ENCODE measurements around the gene ERCC6L2. TPM values are rescaled to one million over a fixed set of nuclear protein-coding genes. Genes with fewer than 3 reads are reported as not detected.

Gene ERCC6L2
- polyA plus RNA-seq, 1 donor from 2014 or later = 72.6 TPM

DNA sequence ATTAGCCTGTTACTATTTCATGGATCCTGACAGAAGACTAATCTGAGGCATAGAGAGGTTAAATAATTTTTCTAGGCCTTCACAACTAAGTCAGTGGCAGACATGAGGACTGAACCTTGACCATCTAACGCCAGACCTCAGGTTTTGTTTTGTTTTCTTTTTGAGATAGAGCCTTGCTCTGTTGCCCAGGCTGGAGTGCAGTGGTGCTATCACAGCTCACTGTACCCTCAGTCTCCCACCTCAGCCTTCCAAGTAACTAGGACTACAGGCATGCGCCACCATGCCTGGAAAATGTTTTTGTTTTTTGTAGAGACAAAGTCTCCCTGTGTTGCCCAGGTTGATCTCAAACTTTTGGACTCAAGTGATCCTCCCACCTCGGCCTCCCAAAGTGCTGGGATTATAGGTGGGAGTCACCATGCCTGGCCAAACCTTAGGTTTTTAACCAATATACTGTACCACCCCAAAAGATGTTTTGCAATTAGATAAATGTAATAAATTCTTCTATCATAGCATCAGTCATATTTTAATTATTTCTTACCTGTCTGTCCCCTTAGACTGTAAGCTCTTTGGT lies 35.4 kb downstream of the ERCC6L2 start:
- Histone ChIP-seq H4K20me1 (ENCODE audit: insufficient read depth) (no peaks in the 10 kb centered on the region), H3K27me3 (ENCODE audit: insufficient read depth, low read depth, low read length) (no peaks in the 10 kb centered on the region), H3F3A (ENCODE audit: insufficient read depth, low read length, poor library complexity, severe bottlenecking) (no peaks in the 10 kb centered on the region), H3K27ac (ENCODE audit: low read length) (no peak overlapping the region), H3K9me2 (ENCODE audit: insufficient read depth, low read length) (no peaks in the 10 kb centered on the region), H3K9ac (ENCODE audit: low read length) (no peak overlapping the region), H2AFZ (ENCODE audit: low read depth, low read length) (no peak overlapping the region), H3K9me3 (ENCODE audit: low read length) (no peaks in the 10 kb centered on the region), H3K4me3 (ENCODE audit: low read length) (no peak overlapping the region), H3K36me3 (ENCODE audit: insufficient read depth, low read length) (no peaks in the 10 kb centered on the region), H3K79me2 (replicated peaks; ENCODE audit: insufficient read depth, low read length) (peaks cover 3% of the 10 kb centered on the region), H3K4me2 (ENCODE audit: low read length) (no peak overlapping the region)
- TF ChIP-seq EP300 (conservative IDR thresholded peaks at IDR 0.05; ENCODE audit: poor library complexity, severe bottlenecking) (no peak), MXI1 (conservative IDR thresholded peaks at IDR 0.05; ENCODE audit: poor library complexity, severe bottlenecking) (no peak), POLR2AphosphoS5 (IDR thresholded peaks at IDR 0.05) (no peak), EZH2 (IDR thresholded peaks at IDR 0.05; ENCODE audit: borderline replicate concordance, insufficient read depth, low read length, poor library complexity, severe bottlenecking) (no peak), SMC3 (conservative IDR thresholded peaks at IDR 0.05; ENCODE audit: poor library complexity) (no peak), TAF1 (IDR thresholded peaks at IDR 0.05; ENCODE audit: low read depth) (no peak), RAD21 (conservative IDR thresholded peaks at IDR 0.05) (no peak)
- TF ChIP-seq, protein P1, sequence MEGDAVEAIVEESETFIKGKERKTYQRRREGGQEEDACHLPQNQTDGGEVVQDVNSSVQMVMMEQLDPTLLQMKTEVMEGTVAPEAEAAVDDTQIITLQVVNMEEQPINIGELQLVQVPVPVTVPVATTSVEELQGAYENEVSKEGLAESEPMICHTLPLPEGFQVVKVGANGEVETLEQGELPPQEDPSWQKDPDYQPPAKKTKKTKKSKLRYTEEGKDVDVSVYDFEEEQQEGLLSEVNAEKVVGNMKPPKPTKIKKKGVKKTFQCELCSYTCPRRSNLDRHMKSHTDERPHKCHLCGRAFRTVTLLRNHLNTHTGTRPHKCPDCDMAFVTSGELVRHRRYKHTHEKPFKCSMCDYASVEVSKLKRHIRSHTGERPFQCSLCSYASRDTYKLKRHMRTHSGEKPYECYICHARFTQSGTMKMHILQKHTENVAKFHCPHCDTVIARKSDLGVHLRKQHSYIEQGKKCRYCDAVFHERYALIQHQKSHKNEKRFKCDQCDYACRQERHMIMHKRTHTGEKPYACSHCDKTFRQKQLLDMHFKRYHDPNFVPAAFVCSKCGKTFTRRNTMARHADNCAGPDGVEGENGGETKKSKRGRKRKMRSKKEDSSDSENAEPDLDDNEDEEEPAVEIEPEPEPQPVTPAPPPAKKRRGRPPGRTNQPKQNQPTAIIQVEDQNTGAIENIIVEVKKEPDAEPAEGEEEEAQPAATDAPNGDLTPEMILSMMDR (IDR thresholded peaks at IDR 0.05; ENCODE audit: poor library complexity, severe bottlenecking) = no peak
- TF ChIP-seq, protein P2, sequence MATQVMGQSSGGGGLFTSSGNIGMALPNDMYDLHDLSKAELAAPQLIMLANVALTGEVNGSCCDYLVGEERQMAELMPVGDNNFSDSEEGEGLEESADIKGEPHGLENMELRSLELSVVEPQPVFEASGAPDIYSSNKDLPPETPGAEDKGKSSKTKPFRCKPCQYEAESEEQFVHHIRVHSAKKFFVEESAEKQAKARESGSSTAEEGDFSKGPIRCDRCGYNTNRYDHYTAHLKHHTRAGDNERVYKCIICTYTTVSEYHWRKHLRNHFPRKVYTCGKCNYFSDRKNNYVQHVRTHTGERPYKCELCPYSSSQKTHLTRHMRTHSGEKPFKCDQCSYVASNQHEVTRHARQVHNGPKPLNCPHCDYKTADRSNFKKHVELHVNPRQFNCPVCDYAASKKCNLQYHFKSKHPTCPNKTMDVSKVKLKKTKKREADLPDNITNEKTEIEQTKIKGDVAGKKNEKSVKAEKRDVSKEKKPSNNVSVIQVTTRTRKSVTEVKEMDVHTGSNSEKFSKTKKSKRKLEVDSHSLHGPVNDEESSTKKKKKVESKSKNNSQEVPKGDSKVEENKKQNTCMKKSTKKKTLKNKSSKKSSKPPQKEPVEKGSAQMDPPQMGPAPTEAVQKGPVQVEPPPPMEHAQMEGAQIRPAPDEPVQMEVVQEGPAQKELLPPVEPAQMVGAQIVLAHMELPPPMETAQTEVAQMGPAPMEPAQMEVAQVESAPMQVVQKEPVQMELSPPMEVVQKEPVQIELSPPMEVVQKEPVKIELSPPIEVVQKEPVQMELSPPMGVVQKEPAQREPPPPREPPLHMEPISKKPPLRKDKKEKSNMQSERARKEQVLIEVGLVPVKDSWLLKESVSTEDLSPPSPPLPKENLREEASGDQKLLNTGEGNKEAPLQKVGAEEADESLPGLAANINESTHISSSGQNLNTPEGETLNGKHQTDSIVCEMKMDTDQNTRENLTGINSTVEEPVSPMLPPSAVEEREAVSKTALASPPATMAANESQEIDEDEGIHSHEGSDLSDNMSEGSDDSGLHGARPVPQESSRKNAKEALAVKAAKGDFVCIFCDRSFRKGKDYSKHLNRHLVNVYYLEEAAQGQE (IDR thresholded peaks at IDR 0.05; ENCODE audit: borderline replicate concordance) = no peak

DNA sequence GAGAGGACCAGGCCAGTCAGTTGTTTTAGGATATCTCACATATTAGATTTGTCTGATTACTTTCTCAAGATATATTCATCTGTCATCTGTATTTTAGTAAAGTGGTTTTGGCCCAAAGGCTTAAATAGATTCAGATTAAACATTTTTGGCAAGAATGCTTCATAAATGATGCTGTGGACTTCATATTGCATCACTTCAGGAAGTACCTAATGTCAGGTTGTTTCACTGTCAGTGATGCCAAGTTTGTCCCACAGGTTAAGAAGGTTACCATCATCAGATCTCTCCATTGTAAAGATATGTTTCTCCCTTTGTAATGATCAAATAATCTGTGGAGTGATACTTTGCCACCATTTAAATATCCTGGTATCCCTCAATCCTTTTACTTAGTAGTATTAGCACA lies 37.3 kb downstream of the ERCC6L2 start:
- Histone ChIP-seq H2AFZ (ENCODE audit: low read depth, low read length) (no peak overlapping the region), H4K20me1 (ENCODE audit: insufficient read depth) (no peaks in the 10 kb centered on the region), H3F3A (ENCODE audit: insufficient read depth, low read length, poor library complexity, severe bottlenecking) (no peaks in the 10 kb centered on the region), H3K27ac (ENCODE audit: low read length) (no peak overlapping the region), H3K9me2 (ENCODE audit: insufficient read depth, low read length) (no peaks in the 10 kb centered on the region), H3K4me2 (ENCODE audit: low read length) (no peak overlapping the region), H3K27me3 (ENCODE audit: insufficient read depth, low read depth, low read length) (no peaks in the 10 kb centered on the region), H3K79me2 (replicated peaks; ENCODE audit: insufficient read depth, low read length) (peaks cover 3% of the 10 kb centered on the region), H3K9me3 (ENCODE audit: low read length) (no peaks in the 10 kb centered on the region), H3K4me3 (ENCODE audit: low read length) (no peak overlapping the region), H3K36me3 (ENCODE audit: insufficient read depth, low read length) (no peaks in the 10 kb centered on the region), H3K9ac (ENCODE audit: low read length) (no peak overlapping the region)
- TF ChIP-seq, protein P2 (IDR thresholded peaks at IDR 0.05; ENCODE audit: borderline replicate concordance) = no peak
- TF ChIP-seq TAF1 (IDR thresholded peaks at IDR 0.05; ENCODE audit: low read depth) (no peak), MXI1 (conservative IDR thresholded peaks at IDR 0.05; ENCODE audit: poor library complexity, severe bottlenecking) (no peak), POLR2AphosphoS5 (IDR thresholded peaks at IDR 0.05) (no peak), SMC3 (conservative IDR thresholded peaks at IDR 0.05; ENCODE audit: poor library complexity) (no peak), RAD21 (conservative IDR thresholded peaks at IDR 0.05) (no peak), EP300 (conservative IDR thresholded peaks at IDR 0.05; ENCODE audit: poor library complexity, severe bottlenecking) (no peak), EZH2 (IDR thresholded peaks at IDR 0.05; ENCODE audit: borderline replicate concordance, insufficient read depth, low read length, poor library complexity, severe bottlenecking) (no peak)
- TF ChIP-seq, protein P1 (IDR thresholded peaks at IDR 0.05; ENCODE audit: poor library complexity, severe bottlenecking) = no peak

All from neural cell (in vitro differentiated cells).